ENCODE results near the gene SMIM35. TPM values are rescaled to one million over a fixed set of nuclear protein-coding genes. Genes with fewer than 3 reads are reported as not detected.

The SMIM35 gene
- total RNA-seq, 1 experiment from 2014 or later, result not detected

- no peak overlapping the region for H3K9ac ChIP-seq (ENCODE audit: extremely low read depth, insufficient read length, low read length)
- H2BK15ac ChIP-seq (ENCODE audit: low read depth, low read length), result no peak overlapping the region
- H3K27me3 Mint-ChIP-seq (ENCODE audit: low read depth), result peaks cover 15% of the 10 kb centered on the region
- no peak overlapping the region for H3K23ac ChIP-seq (ENCODE audit: insufficient read length, low read depth, low read length)
- H3K4ac ChIP-seq (ENCODE audit: low read depth, low read length), result no peak overlapping the region
- H2AK5ac ChIP-seq (ENCODE audit: insufficient read length, low read length), result no peak overlapping the region
- H3K36me3 Mint-ChIP-seq (ENCODE audit: insufficient read depth in 1 of 3, low read depth in 3 of 3), result no peaks in the 10 kb centered on the region
- H3K14ac ChIP-seq (ENCODE audit: insufficient read depth, low read length), result no peak overlapping the region; the same call in 1 of the 2 replicates
- no peak overlapping the region for H4K8ac ChIP-seq (replicated peaks; ENCODE audit: insufficient read length, low read depth, low read length)
- H2AFZ ChIP-seq (ENCODE audit: low read length), result no peak overlapping the region
- H4K5ac ChIP-seq (ENCODE audit: insufficient read length, low read depth, low read length), result no peak overlapping the region
- H3K27ac Mint-ChIP-seq, result no peak overlapping the region
- no peak overlapping the region for H3K4me3 Mint-ChIP-seq
- no peak overlapping the region for H2BK120ac ChIP-seq (ENCODE audit: low read depth, low read length, poor library complexity, severe bottlenecking)
- no peak for DNase-seq
- no peak overlapping the region for H2BK12ac ChIP-seq (ENCODE audit: insufficient read length, low read depth, low read length)
- no CpG with 5 or more reads among the region's 3 CpGs for WGBS (ENCODE audit: extremely low coverage, insufficient read length, low lambda C conversion rate)
- no peak overlapping the region for H3T11ph ChIP-seq (ENCODE audit: low read length)
- H2BK20ac ChIP-seq (ENCODE audit: low read depth, low read length, poor library complexity, severe bottlenecking), result no peak overlapping the region
- peaks cover 6% of the 10 kb centered on the region; the same call in 1 of the 2 replicates for H3K4me1 ChIP-seq (ENCODE audit: insufficient read depth, low read length)
- H3K9me3 Mint-ChIP-seq, result no peaks in the 10 kb centered on the region
- no peak overlapping the region for H2BK5ac ChIP-seq (ENCODE audit: insufficient read length, low read length)
- peaks cover 9 to 12% of the 10 kb centered on the region in 2 experiments for H3K4me1 Mint-ChIP-seq
- TF ChIP-seq CTCF (conservative IDR thresholded peaks at IDR 0.05), result no peak
- H3K23me2 ChIP-seq (ENCODE audit: insufficient read length, low read depth, low read length, poor library complexity, severe bottlenecking), result no peaks in the 10 kb centered on the region
- no peaks in the 10 kb centered on the region for H3K9me3 ChIP-seq (ENCODE audit: control insufficient read depth, low read depth, low read length)
- H3K27ac ChIP-seq (ENCODE audit: insufficient read length, low read depth, low read length), result no peak overlapping the region
- H3K27me3 ChIP-seq (ENCODE audit: insufficient read depth, low read length), result no peaks in the 10 kb centered on the region
- H4K91ac ChIP-seq (ENCODE audit: insufficient read length, low read depth, low read length), result no peak overlapping the region
- no peak overlapping the region for H3K4me2 ChIP-seq (ENCODE audit: insufficient read depth, insufficient read length, low read length)
- H3K79me1 ChIP-seq (ENCODE audit: insufficient read depth, low read depth, low read length, poor library complexity, severe bottlenecking), result no peaks in the 10 kb centered on the region
- no peaks in the 10 kb centered on the region for H3K79me2 ChIP-seq (ENCODE audit: insufficient read depth, low read length)
- H3K18ac ChIP-seq (ENCODE audit: insufficient read length, low read depth, low read length), result no peak overlapping the region
- no peak overlapping the region for H3K56ac ChIP-seq (ENCODE audit: insufficient read length, low read depth, low read length)
- H4K20me1 ChIP-seq (ENCODE audit: control insufficient read depth, insufficient read depth, insufficient read length), result no peaks in the 10 kb centered on the region
Observed at GRCh38 chr11:117999354-117999993, 87.3 kb downstream of the SMIM35 start.

Measured in H9 (cell line).